Measurements from ENCODE around the gene RXRG.
A peak's percentile ranks its signal among the peaks of the same experiment; 100 is the strongest.

RXRG gene

GRCh38 chr1:165414620-165415019 lies 30.3 kb downstream of the RXRG start:
- DNase-seq (ENCODE audit: extremely low spot score): no peak
- no peak for TF ChIP-seq CTCF (IDR thresholded peaks at IDR 0.05; ENCODE audit: control extremely low read depth, extremely low read depth, low read depth, missing control alignments)
- CTCF ChIA-PET: interaction anchor here (0.8 to 1.2 kb wide), 3 partner anchors 15 to 47 kb away, joined by 3 to 4 read pairs (median 4); no protein-coding TSS in a partner anchor
- POLR2A ChIA-PET: no interaction called here

- ChIA-PET CTCF (interaction anchor here (1.1 to 2.8 kb wide), 3 partner anchors 8 to 20 kb away, joined by 3 to 10 read pairs (median 4); no protein-coding TSS in a partner anchor), POLR2A (no interaction called here)
- no peak for DNase-seq (ENCODE audit: extremely low spot score)
- TF ChIP-seq CTCF (IDR thresholded peaks at IDR 0.05; ENCODE audit: control extremely low read depth, extremely low read depth, low read depth, missing control alignments): no peak
Measured at GRCh38 chr1:165411396-165411795, 33.5 kb downstream of the RXRG start.

GRCh38 chr1:165409657-165410358 lies 35.1 kb downstream of the RXRG start:
- ChIA-PET POLR2A (no interaction called here), CTCF (interaction anchor here (1.0 to 1.6 kb wide), 3 partner anchors 12 to 178 kb away, joined by 3 to 4 read pairs (median 3); no protein-coding TSS in a partner anchor)
- TF ChIP-seq CTCF (IDR thresholded peaks at IDR 0.05; ENCODE audit: control extremely low read depth, extremely low read depth, low read depth, missing control alignments): no peak
- DNase-seq (ENCODE audit: extremely low spot score): no peak

- TF ChIP-seq CTCF (IDR thresholded peaks at IDR 0.05; ENCODE audit: control extremely low read depth, extremely low read depth, low read depth, missing control alignments): no peak
- ChIA-PET POLR2A (no interaction called here), CTCF (interaction anchor here (1.0 to 4.7 kb wide), 4 partner anchors 11 to 185 kb away, joined by 3 to 33 read pairs (median 6); no protein-coding TSS in a partner anchor)
- DNase-seq (ENCODE audit: extremely low spot score): no peak
Measured at GRCh38 chr1:165408518-165408917, 36.4 kb downstream of the RXRG start.

GRCh38 chr1:165407398-165407797 lies 37.5 kb downstream of the RXRG start:
- POLR2A ChIA-PET: no interaction called here
- no peak for DNase-seq (ENCODE audit: extremely low spot score)
- no peak for TF ChIP-seq CTCF (IDR thresholded peaks at IDR 0.05; ENCODE audit: control extremely low read depth, extremely low read depth, low read depth, missing control alignments)

GRCh38 chr1:165403835-165404482 lies 41.0 kb downstream of the RXRG start:
- DNase-seq (ENCODE audit: extremely low spot score): peak; percentile 46
- ChIA-PET POLR2A (no interaction called here), CTCF (interaction anchor here (1.0 to 2.4 kb wide), 9 partner anchors 8 to 295 kb away, joined by 3 to 16 read pairs (median 6); partner anchors contain the start of gene ALDH9A1)
- peak; percentile 50 for TF ChIP-seq CTCF (IDR thresholded peaks at IDR 0.05; ENCODE audit: control extremely low read depth, extremely low read depth, low read depth, missing control alignments)

More at GRCh38 chr1:165407398-165407797, 37.5 kb downstream of the RXRG start:
- CTCF ChIA-PET: interaction anchor here (1.0 to 4.7 kb wide), 4 partner anchors 14 to 186 kb away, joined by 3 to 33 read pairs (median 7); no protein-coding TSS in a partner anchor
